HT1080 (cell line): ENCODE data around the gene PEX26. TPM values are rescaled to one million over a fixed set of nuclear protein-coding genes. Genes with fewer than 3 reads are reported as not detected.
"Not testable (repeated sequence)": the region's sequence is repeated elsewhere in the genome, so short reads cannot be mapped to it uniquely, and the experiment has no call there.

ENCODE experiments used
- DNase-seq: peaks from one replicate; pipeline ENCODE4 v3.0.0-alpha.2; 2015; ENCODE audit warnings: low read depth
- polyA plus RNA-seq, 2 experiments: library from polyadenylated mRNA; depleted of rRNA; stranded (reverse); fragments of >200 nt; gene quantifications; 2 replicates each; pipeline ENCODE4 v1.2.3, GENCODE V29; 2015
- total RNA-seq: library from RNA; depleted of rRNA; stranded (reverse); fragments of >200 nt; shearing (Covaris generic); gene quantifications from 2 replicates; pipeline ENCODE4 v1.2.3, GENCODE V29; 2014; rRNA removed

PEX26 gene
- 46.2 and 50.9 TPM in 2 replicates for total RNA-seq
- 42.3 and 43.1 TPM in 2 replicates for polyA plus RNA-seq (2015; cell fraction: cytosol; rRNA removed)
- polyA plus RNA-seq (2015; cell fraction: nucleus; rRNA removed): 33.9 and 37.8 TPM in 2 replicates

GRCh38 chr22:18077639-18078328 is at the start of gene PEX26:
TSS of gene PEX26 (plus strand) at chr22:18077990. CDS start at chr22:18078377, 387 bp downstream.
- DNase-seq: peak; percentile 96

- no peak for DNase-seq
These were observed 48.8 kb upstream of the PEX26 start for GRCh38 chr22:18028817-18029527.

DNA sequence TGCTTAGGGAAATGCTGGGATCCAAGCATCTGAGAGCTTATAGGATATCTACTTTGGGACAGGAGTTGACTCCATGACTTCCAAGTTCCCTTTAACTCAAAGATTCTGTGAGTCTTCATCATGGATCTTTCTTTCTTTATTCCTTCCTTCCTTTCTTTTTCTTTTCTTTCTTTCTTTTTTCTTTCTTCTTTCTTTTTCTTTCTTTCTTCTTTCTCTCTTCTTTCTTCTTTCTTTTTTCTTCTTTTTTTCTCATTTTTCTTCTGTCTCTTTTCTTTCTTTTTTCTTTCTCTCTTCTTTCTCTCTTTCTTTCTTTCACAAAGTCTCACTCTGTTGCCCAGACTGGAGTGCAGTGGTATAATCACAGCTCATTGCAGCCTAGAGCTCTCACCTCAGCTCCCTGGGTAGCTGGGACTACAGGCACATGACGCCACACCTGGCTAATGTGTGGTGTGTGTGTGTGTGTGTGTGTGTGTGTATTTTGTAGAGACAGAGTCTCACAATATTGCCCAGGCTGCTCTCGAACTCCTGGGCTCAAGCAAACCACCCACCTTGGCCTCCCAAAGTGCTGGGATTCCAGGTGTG is 48.0 kb upstream of the PEX26 start:
- DNase-seq: no peak

DNA sequence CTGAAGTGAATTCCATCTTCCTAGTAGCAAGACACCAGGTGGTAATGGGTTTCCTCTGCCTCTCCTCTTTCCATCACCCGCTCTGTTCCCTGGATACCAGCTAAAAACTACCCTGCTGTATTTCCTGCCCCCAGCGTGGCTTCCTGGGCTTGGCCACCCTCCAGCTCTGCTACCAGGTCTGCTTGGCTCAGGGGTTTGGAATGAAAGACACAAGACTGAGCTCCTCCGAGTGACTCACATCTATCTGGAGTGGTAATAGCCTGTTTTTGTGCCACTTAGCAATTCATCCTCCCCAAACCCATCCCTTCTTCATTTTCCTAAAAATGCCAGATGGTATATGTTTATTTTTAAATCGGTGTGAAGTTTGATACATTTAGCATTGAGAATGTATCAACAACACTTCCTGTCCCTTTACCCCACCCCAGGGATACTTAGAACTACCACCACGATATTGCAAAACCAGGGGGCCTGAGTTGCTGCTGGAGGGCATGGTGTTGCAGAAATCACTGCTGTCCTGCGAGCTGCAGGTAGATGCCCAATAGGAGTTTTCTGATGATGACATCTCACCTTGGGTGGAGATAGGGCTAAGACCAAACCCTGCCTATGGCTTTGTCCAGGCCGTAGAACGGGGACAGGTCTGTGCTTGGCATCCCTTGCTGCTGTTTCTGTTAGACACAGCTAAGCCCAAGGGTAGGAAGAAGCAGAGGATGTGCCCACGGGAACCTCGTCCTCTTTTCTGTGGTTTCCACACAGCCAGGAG is 45.9 kb upstream of the PEX26 start:
- peak; percentile 98 for DNase-seq

- peak; percentile 94 for DNase-seq
These were observed 45.2 kb upstream of the PEX26 start for GRCh38 chr22:18032455-18033101.

- no peak for DNase-seq
These were observed 44.4 kb upstream of the PEX26 start for GRCh38 chr22:18033204-18033998.

DNA sequence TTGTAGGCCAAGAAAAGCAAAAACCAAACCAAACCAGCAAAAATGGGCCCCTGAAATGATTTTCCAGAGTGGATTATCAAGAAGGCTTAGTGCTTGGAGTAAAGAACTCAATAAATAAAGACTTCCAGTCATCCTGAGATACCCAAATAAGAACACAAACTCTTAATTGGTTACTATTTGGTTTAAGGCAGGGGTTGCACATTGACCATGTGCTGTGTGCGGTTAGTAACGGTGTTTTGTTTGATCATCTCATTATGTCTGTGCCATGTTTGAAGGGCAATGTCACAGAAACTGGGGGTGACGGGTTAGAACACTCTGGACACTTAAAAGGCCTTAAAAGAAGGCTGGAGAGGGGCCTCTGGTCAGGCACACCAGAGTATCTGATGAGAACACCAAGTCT is 43.7 kb upstream of the PEX26 start:
- DNase-seq: no peak

DNA sequence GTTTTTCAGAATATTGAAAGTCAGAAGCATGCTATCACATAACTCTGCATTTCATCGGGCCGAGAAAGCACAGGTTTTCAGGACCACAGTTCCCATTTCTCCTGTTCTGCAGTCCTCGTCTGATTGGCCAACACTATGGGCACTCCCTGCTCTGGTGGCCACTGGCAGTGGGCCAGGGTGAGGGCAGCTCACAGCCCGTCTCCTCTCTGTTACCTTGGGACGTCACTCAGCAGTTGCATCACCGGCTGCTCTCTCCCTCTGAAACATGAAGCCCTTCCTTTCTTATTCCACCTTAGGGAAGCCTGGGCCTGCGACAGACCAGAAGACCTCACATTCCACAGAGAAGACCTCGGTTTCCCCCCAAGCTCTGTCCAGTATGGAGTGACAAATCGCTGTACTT is 42.0 kb upstream of the PEX26 start:
- DNase-seq: no peak

GRCh38 chr22:18040898-18041297 is 36.9 kb upstream of the PEX26 start:
- DNase-seq: not testable (repeated sequence)

DNA sequence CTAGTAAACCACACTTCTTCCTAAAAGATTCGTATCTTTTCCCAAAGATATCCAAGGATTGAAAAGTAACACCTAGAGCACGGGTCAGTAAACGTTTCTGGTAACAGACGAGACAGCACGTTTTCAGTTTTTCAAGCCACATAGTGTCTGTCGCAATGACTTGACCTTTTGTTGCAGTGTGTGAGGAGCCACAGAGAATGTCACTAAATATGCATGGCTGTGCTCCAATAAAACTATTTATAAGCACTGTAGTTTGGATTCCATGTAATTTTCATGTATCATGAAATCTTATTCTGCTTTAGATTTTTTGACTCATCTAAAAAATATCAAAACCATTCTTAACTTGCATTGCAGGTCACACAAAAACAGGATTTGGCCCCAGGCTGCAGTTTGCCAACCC is 35.1 kb upstream of the PEX26 start:
- DNase-seq: no peak

GRCh38 chr22:18044548-18045271 is 33.1 kb upstream of the PEX26 start:
- no peak for DNase-seq

DNA sequence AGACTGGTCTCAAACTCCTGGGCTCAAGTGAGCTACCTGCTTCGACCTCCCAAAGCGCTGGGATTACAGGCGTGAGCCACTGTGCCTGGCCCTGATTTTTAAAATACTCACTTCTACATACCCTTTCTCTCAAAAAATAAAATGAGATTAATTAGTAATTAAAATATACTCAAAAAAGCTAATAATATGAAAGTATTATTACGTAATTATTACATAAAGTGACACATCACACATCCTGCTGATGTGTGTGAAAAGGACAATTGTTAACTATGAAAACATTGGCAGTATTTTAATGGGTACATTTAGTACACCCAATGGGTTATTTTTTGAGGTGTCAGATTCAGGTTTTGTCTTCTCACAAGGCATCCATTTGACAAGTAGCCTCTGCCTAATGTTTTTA is 32.0 kb upstream of the PEX26 start:
- DNase-seq: no peak

DNA sequence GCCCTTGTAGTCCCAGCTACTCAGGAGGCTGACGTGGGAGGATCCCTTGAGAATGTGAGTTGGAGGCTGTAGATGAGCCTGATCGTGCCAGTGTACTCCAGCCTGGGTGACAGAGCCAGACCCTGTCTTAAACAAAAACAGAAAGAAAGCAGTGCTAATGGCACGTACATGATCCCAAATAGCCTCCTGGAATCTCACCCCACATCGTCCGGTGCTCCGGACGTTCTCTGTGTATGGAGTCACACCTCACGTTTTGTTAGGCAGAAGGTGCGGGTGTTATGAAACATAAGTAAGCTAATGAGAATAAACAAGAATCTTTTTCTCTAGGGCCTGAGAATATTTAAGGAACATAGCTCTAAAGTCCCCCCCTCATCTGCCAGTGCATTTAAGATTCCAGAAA is 29.7 kb upstream of the PEX26 start:
- no peak for DNase-seq

- DNase-seq: no peak
These were observed 29.3 kb upstream of the PEX26 start for GRCh38 chr22:18048441-18048898.

GRCh38 chr22:18050065-18050464 is 27.7 kb upstream of the PEX26 start:
- DNase-seq: no peak

DNA sequence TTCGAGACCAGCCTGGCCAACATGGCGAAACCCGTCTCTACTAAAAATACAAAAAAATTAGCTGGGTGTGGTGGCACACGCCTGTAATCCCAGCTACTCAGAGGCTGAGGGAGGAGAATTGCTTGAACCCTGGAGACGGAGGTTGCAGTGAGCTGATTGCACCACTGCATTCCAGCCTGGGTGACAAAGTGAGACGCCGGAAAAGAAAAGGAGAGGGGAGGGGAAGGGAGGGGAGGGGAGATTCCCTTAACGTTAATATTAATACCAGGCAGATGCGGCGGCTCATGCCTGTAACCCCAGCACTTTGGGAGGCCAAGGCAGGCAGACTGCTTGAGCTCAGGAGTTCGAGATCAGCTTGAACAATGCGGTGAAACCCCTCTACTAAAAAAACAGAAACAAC is 26.7 kb upstream of the PEX26 start:
- not testable (repeated sequence) for DNase-seq

GRCh38 chr22:18053216-18053946 is 24.4 kb upstream of the PEX26 start:
- DNase-seq: not testable (repeated sequence)

GRCh38 chr22:18055619-18056160 is 22.1 kb upstream of the PEX26 start:
- DNase-seq: no peak
